WTC11 (cell line): ENCODE results near the gene ONECUT2. TPM values are rescaled to one million over a fixed set of nuclear protein-coding genes. Genes with fewer than 3 reads are reported as not detected.

Experiments
- ATAC-seq: fragments of 200-7000 bp; cut with Tn5 transposase; 2 replicates; pipeline ENCODE4 v1.10.0; 2021; ENCODE audit warnings: mild to moderate bottlenecking, moderate library complexity
- CTCF ChIA-PET: fragments of 300-600 bp; sonication (Branson Sonifier 250); formaldehyde crosslinking; loops from one replicate; lab custom pipeline; 2021; ENCODE audit warnings: antibody characterized with exemption; lab: Charles Lee
- POLR2A ChIA-PET: fragments of 350-600 bp; sonication (Branson Sonifier 250); formaldehyde crosslinking; loops from one replicate; lab custom pipeline; 2021; ENCODE audit warnings: antibody characterized with exemption; lab: Charles Lee
- DNase-seq: peaks from one replicate; pipeline ENCODE4 v3.0.0; 2021; ENCODE audit warnings: low spot score
- H3K27ac Mint-ChIP-seq: 2 replicates; pipeline ENCODE4 v1.8.0; 2021; ENCODE audit warnings: mixed read lengths
- H3K27me3 Mint-ChIP-seq: 2 replicates; pipeline ENCODE4 v1.8.0; 2021; ENCODE audit warnings: low read depth, mild to moderate bottlenecking, moderate library complexity, mixed read lengths
- H3K36me3 Mint-ChIP-seq: 2 replicates; pipeline ENCODE4 v1.8.0; 2021; ENCODE audit warnings: mixed read lengths
- H3K4me1 Mint-ChIP-seq: 2 replicates; pipeline ENCODE4 v1.8.0; 2022; ENCODE audit warnings: mixed read lengths
- H3K4me3 Mint-ChIP-seq: 2 replicates; pipeline ENCODE4 v1.8.0; 2021; ENCODE audit warnings: mild to moderate bottlenecking, moderate library complexity, mixed read lengths
- H3K9me3 Mint-ChIP-seq: 2 replicates; pipeline ENCODE4 v1.8.0; 2021; ENCODE audit warnings: mixed read lengths
- ESRRA ChIP-seq: sonication (generic); formaldehyde crosslinking; IDR thresholded peaks from 2 replicates; pipeline ENCODE4 v1.8.1; 2022; ENCODE audit warnings: mild to moderate bottlenecking, missing genetic modification reagents, borderline replicate concordance
- ETV6 ChIP-seq: sonication (generic); formaldehyde crosslinking; IDR thresholded peaks from 2 replicates; pipeline ENCODE4 v1.8.1; 2022; ENCODE audit warnings: mild to moderate bottlenecking, missing genetic modification reagents
- MYBL2 ChIP-seq: sonication (generic); formaldehyde crosslinking; IDR thresholded peaks from 2 replicates; pipeline ENCODE4 v1.8.1; 2023; ENCODE audit warnings: mild to moderate bottlenecking, moderate library complexity, missing genetic modification reagents
- NFE2L1 ChIP-seq: sonication (generic); formaldehyde crosslinking; IDR thresholded peaks from 2 replicates; pipeline ENCODE4 v1.8.1; 2023; ENCODE audit warnings: missing genetic modification reagents
- NR1H2 ChIP-seq: sonication (generic); formaldehyde crosslinking; IDR thresholded peaks from 2 replicates; pipeline ENCODE4 v1.9.0; 2021; ENCODE audit warnings: mild to moderate bottlenecking, moderate library complexity, missing genetic modification reagents
- PRRX2 ChIP-seq: fragments of 250-450 bp; sonication (Bioruptor Pico); IDR thresholded peaks from 2 replicates; pipeline ENCODE4 v1.8.0; 2021; ENCODE audit warnings: mild to moderate bottlenecking
- RELA ChIP-seq: sonication (generic); formaldehyde crosslinking; IDR thresholded peaks from 2 replicates; pipeline ENCODE4 v1.8.1; 2022; ENCODE audit warnings: missing genetic modification reagents, mild to moderate bottlenecking, borderline replicate concordance
- ZBTB21 ChIP-seq: sonication (generic); formaldehyde crosslinking; IDR thresholded peaks from 2 replicates; pipeline ENCODE4 v1.8.1; 2023; ENCODE audit warnings: mild to moderate bottlenecking, missing genetic modification reagents, borderline replicate concordance
- total RNA-seq: library from RNA; stranded (reverse); gene quantifications from 3 replicates; pipeline ENCODE4 v1.2.3, GENCODE V29; 2021
- TF ChIP-seq, protein P1 (sequence below): sonication (generic); formaldehyde crosslinking; IDR thresholded peaks from 2 replicates; pipeline ENCODE4 v1.8.0; 2022; ENCODE audit warnings: mild to moderate bottlenecking, missing genetic modification reagents
- TF ChIP-seq, protein P2 (sequence below): fragments of 250-450 bp; sonication (Bioruptor Pico); IDR thresholded peaks from 2 replicates; pipeline ENCODE4 v1.8.0; 2021; ENCODE audit warnings: mild to moderate bottlenecking
- TF ChIP-seq, protein P3 (sequence below): sonication (generic); formaldehyde crosslinking; IDR thresholded peaks from 2 replicates; pipeline ENCODE4 v1.8.1; 2022; ENCODE audit warnings: missing genetic modification reagents, borderline replicate concordance
- TF ChIP-seq, protein P4 (sequence below): sonication (generic); formaldehyde crosslinking; IDR thresholded peaks from 2 replicates; pipeline ENCODE4 v1.8.1; 2023; ENCODE audit warnings: mild to moderate bottlenecking, missing genetic modification reagents, moderate library complexity
- TF ChIP-seq, protein P5 (sequence below): sonication (generic); formaldehyde crosslinking; IDR thresholded peaks from 2 replicates; pipeline ENCODE4 v1.8.0; 2023; ENCODE audit warnings: missing genetic modification reagents, mild to moderate bottlenecking, borderline replicate concordance

ONECUT2 gene
- total RNA-seq, 1 experiment from 2014 or later = 0.87 TPM

DNA sequence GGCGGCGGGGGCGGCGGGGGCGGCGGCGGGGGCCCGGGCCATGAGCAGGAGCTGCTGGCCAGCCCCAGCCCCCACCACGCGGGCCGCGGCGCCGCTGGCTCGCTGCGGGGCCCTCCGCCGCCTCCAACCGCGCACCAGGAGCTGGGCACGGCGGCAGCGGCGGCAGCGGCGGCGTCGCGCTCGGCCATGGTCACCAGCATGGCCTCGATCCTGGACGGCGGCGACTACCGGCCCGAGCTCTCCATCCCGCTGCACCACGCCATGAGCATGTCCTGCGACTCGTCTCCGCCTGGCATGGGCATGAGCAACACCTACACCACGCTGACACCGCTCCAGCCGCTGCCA is 644 bp downstream of the ONECUT2 start:
- peak overlapping the region; percentile 83 for H3K4me3 Mint-ChIP-seq
- no peak overlapping the region for H3K27ac Mint-ChIP-seq
- H3K9me3 Mint-ChIP-seq = no peaks in the 10 kb centered on the region
- DNase-seq (no peak), ATAC-seq (no peak)
- POLR2A ChIA-PET = interaction anchor here (1.2 kb wide), 1 partner anchor 285 kb away, joined by 4 read pairs; no protein-coding TSS in a partner anchor
- TF ChIP-seq, protein P1, sequence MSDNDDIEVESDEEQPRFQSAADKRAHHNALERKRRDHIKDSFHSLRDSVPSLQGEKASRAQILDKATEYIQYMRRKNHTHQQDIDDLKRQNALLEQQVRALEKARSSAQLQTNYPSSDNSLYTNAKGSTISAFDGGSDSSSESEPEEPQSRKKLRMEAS (CRISPR knock-in tag) = 0 out of 2 replicates have a peak, but pooled peaks have one; percentile 9
- TF ChIP-seq, protein P2, sequence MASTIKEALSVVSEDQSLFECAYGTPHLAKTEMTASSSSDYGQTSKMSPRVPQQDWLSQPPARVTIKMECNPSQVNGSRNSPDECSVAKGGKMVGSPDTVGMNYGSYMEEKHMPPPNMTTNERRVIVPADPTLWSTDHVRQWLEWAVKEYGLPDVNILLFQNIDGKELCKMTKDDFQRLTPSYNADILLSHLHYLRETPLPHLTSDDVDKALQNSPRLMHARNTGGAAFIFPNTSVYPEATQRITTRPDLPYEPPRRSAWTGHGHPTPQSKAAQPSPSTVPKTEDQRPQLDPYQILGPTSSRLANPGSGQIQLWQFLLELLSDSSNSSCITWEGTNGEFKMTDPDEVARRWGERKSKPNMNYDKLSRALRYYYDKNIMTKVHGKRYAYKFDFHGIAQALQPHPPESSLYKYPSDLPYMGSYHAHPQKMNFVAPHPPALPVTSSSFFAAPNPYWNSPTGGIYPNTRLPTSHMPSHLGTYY (CRISPR knock-in tag) = no peak
- CTCF ChIA-PET = interaction anchor here (0.7 kb wide), 1 partner anchor 57 kb away, joined by 3 read pairs; no protein-coding TSS in a partner anchor
- peaks cover 99% of the 10 kb centered on the region for H3K27me3 Mint-ChIP-seq
- peaks cover 76% of the 10 kb centered on the region for H3K4me1 Mint-ChIP-seq
- no peaks in the 10 kb centered on the region for H3K36me3 Mint-ChIP-seq

DNA sequence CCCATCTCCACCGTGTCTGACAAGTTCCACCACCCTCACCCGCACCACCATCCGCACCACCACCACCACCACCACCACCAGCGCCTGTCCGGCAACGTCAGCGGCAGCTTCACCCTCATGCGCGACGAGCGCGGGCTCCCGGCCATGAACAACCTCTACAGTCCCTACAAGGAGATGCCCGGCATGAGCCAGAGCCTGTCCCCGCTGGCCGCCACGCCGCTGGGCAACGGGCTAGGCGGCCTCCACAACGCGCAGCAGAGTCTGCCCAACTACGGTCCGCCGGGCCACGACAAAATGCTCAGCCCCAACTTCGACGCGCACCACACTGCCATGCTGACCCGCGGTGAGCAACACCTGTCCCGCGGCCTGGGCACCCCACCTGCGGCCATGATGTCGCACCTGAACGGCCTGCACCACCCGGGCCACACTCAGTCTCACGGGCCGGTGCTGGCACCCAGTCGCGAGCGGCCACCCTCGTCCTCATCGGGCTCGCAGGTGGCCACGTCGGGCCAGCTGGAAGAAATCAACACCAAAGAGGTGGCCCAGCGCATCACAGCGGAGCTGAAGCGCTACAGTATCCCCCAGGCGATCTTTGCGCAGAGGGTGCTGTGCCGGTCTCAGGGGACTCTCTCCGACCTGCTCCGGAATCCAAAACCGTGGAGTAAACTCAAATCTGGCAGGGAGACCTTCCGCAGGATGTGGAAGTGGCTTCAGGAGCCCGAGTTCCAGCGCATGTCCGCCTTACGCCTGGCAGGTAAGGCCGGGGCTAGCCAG is 1.2 kb downstream of the ONECUT2 start:
- CTCF ChIA-PET = interaction anchor here (0.6 to 4.8 kb wide), 3 partner anchors 8 to 218 kb away, joined by 3 to 35 read pairs (median 11); partner anchors contain the start of gene ST8SIA3
- TF ChIP-seq, protein P1 (CRISPR knock-in tag) = 0 out of 2 replicates have a peak, but pooled peaks have one; percentile 29
- TF ChIP-seq NFE2L1 (peak; percentile 43; the same call in 1 of the 2 replicates), ZBTB21 (no peak)
- Mint-ChIP-seq H3K36me3 (no peaks in the 10 kb centered on the region), H3K27me3 (peaks cover 99% of the 10 kb centered on the region), H3K9me3 (no peaks in the 10 kb centered on the region), H3K27ac (no peak overlapping the region), H3K4me3 (peak overlapping the region; percentile 83), H3K4me1 (peaks cover 75% of the 10 kb centered on the region)
- DNase-seq (peak; percentile 33), ATAC-seq (no peak)
- POLR2A ChIA-PET = interaction anchor here (1.2 kb wide), 1 partner anchor 285 kb away, joined by 4 read pairs; no protein-coding TSS in a partner anchor

DNA sequence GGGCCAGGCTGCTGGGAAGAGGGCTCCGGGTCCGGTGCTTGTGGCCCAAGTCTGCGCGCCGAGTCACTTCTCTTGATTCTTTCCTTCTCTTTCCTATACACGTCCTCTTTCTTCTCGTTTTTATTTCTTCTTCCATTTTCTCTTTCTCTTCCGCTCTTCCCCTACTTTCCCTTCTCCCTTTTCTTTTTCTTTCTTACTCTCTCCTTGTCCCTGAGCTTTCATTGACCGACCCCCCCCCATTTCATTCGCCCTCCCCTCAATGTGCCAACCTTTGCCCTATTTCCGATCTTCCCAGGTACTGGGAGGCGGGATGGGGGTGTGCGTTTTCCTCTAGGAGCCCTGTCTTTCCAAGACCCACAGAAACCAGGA is 1.8 kb downstream of the ONECUT2 start:
- Mint-ChIP-seq H3K4me3 (peak overlapping the region; percentile 83), H3K27ac (no peak overlapping the region), H3K36me3 (no peaks in the 10 kb centered on the region), H3K9me3 (no peaks in the 10 kb centered on the region), H3K4me1 (peaks cover 73% of the 10 kb centered on the region), H3K27me3 (peaks cover 99% of the 10 kb centered on the region)
- ChIA-PET CTCF (interaction anchor here (1.3 to 4.8 kb wide), 4 partner anchors 9 to 385 kb away, joined by 5 to 35 read pairs (median 8); partner anchors contain the start of gene ST8SIA3), POLR2A (no interaction called here)
- TF ChIP-seq, protein P3, sequence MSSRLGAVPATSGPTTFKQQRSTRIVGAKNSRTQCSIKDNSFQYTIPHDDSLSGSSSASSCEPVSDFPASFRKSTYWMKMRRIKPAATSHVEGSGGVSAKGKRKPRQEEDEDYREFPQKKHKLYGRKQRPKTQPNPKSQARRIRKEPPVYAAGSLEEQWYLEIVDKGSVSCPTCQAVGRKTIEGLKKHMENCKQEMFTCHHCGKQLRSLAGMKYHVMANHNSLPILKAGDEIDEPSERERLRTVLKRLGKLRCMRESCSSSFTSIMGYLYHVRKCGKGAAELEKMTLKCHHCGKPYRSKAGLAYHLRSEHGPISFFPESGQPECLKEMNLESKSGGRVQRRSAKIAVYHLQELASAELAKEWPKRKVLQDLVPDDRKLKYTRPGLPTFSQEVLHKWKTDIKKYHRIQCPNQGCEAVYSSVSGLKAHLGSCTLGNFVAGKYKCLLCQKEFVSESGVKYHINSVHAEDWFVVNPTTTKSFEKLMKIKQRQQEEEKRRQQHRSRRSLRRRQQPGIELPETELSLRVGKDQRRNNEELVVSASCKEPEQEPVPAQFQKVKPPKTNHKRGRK (CRISPR knock-in tag) = peak; percentile 88; the same call in 1 of the 2 replicates
- no peak for TF ChIP-seq NR1H2
- no peak for ATAC-seq
- DNase-seq = no peak

DNA sequence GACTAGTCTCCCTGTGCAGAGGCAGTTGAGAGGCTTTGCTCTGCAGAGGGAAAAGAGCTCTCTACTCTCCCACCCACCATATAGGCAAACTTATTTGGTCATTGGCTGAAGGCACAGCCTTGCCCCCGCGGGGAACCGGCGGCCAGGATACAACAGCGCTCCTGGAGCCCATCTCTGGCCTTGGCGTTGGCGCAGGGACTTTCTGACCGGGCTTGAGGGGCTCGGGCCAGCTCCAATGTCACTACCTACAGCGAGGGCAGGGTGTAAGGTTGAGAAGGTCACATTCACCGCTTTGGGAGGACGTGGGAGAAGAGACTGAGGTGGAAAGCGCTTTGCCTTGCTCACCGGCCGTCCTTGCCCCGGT is 2.2 kb downstream of the ONECUT2 start:
- ATAC-seq (peak; percentile 1; the same call in 1 of the 2 replicates), DNase-seq (peak; percentile 46)
- no peaks in the 10 kb centered on the region for H3K36me3 Mint-ChIP-seq
- ChIA-PET POLR2A (no interaction called here), CTCF (interaction anchor here (0.5 to 4.8 kb wide), 10 partner anchors 8 to 564 kb away, joined by 3 to 35 read pairs (median 5); partner anchors contain the start of gene ST8SIA3)
- H3K4me1 Mint-ChIP-seq = peaks cover 68% of the 10 kb centered on the region
- H3K27me3 Mint-ChIP-seq = peaks cover 99% of the 10 kb centered on the region
- H3K27ac Mint-ChIP-seq = no peak overlapping the region
- peak overlapping the region; percentile 83 for H3K4me3 Mint-ChIP-seq
- TF ChIP-seq, protein P4, sequence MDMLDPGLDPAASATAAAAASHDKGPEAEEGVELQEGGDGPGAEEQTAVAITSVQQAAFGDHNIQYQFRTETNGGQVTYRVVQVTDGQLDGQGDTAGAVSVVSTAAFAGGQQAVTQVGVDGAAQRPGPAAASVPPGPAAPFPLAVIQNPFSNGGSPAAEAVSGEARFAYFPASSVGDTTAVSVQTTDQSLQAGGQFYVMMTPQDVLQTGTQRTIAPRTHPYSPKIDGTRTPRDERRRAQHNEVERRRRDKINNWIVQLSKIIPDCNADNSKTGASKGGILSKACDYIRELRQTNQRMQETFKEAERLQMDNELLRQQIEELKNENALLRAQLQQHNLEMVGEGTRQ (CRISPR knock-in tag) = no peak
- TF ChIP-seq PRRX2 (CRISPR knock-in tag) (no peak), ETV6 (CRISPR knock-in tag) (no peak), ESRRA (no peak), MYBL2 (CRISPR knock-in tag) (no peak), RELA (CRISPR knock-in tag) (no peak)
- TF ChIP-seq, protein P5, sequence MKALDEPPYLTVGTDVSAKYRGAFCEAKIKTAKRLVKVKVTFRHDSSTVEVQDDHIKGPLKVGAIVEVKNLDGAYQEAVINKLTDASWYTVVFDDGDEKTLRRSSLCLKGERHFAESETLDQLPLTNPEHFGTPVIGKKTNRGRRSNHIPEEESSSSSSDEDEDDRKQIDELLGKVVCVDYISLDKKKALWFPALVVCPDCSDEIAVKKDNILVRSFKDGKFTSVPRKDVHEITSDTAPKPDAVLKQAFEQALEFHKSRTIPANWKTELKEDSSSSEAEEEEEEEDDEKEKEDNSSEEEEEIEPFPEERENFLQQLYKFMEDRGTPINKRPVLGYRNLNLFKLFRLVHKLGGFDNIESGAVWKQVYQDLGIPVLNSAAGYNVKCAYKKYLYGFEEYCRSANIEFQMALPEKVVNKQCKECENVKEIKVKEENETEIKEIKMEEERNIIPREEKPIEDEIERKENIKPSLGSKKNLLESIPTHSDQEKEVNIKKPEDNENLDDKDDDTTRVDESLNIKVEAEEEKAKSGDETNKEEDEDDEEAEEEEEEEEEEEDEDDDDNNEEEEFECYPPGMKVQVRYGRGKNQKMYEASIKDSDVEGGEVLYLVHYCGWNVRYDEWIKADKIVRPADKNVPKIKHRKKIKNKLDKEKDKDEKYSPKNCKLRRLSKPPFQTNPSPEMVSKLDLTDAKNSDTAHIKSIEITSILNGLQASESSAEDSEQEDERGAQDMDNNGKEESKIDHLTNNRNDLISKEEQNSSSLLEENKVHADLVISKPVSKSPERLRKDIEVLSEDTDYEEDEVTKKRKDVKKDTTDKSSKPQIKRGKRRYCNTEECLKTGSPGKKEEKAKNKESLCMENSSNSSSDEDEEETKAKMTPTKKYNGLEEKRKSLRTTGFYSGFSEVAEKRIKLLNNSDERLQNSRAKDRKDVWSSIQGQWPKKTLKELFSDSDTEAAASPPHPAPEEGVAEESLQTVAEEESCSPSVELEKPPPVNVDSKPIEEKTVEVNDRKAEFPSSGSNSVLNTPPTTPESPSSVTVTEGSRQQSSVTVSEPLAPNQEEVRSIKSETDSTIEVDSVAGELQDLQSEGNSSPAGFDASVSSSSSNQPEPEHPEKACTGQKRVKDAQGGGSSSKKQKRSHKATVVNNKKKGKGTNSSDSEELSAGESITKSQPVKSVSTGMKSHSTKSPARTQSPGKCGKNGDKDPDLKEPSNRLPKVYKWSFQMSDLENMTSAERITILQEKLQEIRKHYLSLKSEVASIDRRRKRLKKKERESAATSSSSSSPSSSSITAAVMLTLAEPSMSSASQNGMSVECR (CRISPR knock-in tag) = no peak
- no peaks in the 10 kb centered on the region for H3K9me3 Mint-ChIP-seq
